ENCODE measurements around the gene SCN1B. TPM values are rescaled to one million over a fixed set of nuclear protein-coding genes. Genes with fewer than 3 reads are reported as not detected.
A peak's percentile ranks its signal among the peaks of the same experiment; 100 is the strongest.

Gene SCN1B
- total RNA-seq, 1 donor from 2014 or later = 21.8 TPM

DNA sequence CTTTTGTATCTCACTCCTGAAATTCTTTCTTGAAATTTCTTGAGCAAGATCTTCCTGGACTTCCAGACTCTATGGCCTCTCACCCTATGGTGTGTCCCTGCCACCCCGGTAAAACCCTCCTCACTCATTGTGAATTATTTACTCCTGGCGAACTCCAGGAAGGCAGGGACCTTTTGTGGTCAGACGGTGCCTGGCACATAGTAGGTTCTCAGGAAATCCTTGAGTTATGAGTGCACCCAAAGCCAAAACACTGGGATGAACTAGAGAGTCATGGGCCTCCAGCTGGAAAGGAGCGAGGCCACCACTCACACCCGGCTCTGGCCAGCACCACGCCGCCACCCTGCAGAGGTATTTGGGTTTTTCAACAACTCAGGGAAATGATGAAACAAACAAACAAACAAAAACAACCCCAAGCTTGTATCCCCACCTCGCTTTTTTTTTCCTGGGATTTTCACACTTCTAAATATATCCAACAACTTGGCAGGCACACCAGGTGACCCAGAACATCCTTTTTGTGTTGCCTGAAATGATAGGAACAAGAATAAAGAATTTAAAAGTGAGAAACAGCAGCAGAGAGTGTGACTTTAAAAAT, 22.4 kb downstream of the SCN1B start:
- no peak for DNase-seq (ENCODE audit: low read depth)

DNA sequence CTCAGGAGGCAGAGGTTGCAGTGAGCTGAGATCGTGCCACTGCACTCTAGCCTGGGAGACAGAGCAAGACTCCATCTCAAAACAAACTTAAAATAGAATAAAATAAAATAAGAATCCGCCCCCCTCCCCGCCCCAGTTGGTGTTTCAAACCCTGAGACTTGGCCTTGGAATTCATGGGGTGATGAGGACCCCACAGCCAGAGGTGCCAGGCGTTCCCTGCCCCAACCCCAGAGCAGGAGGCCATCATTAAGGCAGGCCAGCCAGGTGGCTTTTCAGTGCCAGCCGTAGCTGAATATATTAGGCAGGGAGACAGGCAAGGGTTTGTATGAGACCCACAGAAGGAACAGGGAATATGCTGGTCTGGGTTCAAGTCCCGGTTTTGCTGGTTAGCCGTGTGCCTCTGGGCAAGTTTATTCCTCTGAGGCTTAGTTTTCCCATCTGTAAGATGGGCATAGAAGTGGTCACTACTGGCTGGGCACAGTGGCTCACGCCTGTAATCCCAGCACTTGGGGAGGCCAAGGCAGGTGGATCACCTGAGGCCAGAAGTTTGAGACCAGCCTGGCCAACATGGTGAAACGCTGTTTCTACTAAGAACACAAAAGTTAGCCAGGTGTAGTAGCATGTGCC, 23.5 kb downstream of the SCN1B start:
- no peak for DNase-seq (ENCODE audit: low read depth)

DNA sequence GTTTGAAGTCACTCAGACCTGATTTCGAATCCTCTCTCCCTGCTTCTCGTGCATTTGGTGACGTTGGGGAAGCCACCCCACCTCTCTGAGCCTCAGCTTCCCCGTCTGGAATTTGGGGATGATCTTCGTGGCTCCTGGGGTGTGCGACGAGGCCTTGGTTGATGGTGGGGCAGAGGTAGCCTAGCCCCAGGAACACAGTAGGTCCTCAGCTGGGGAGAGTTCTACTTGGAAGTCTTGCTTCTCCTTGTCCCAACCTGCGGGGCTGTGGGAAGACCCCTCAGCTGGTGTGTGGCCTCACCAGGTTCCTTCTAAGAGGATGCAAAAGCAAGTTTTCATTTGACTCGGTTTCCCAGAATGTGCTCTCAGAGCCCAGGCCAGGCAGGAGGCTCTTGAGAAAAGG, 24.4 kb downstream of the SCN1B start:
- no peak for DNase-seq (ENCODE audit: low read depth)

DNA sequence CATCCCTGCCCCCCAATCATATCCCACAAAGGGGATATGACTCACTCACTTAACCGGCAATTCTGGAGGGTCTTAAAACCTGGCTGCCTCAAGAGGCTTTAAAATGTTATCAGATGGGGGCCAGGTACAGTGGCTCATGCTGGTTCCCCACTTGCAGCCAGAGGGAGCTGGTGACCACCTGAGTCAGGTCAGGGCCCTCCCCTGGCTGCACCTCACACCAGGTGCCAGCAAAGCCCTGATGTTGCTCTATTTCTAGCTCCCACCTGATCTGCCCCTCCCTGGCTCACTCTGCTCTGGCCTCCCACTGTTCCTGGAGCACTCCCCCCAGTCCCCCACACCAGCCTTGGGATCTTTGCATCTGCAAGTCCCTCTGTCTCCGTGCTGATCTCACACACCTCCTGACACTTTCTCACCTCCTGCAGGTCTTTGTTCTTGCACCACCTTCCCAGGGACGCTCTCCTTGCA, 25.5 kb downstream of the SCN1B start:
- no peak for DNase-seq (ENCODE audit: low read depth)

DNA sequence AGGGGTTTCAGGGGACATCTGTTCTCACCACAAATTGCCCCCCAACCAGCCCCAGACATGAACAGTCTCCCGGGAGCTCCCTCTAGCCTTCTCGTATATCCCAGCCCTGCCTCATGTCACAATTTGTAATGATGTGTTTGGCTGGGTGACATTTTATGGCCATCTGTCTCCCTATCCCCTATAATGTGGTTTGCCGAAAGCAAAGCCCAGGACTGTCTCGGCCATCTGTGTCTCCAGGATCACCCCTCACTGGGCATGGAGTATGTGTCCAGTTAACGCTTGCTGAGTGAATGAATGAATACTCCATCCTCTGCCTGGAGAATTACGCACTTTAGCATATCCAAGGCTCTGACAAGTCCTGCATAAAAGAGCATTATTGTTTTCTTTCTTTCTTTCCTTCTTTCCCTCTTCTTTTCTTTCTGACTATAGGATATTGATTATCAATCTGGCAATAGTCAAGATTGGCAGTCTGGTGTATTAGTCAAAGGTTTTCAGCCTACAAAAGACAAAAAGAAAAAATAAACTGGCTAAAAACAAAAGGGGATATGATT, 26.3 kb downstream of the SCN1B start:
- DNase-seq (ENCODE audit: low read depth) = peak; percentile 35

DNA sequence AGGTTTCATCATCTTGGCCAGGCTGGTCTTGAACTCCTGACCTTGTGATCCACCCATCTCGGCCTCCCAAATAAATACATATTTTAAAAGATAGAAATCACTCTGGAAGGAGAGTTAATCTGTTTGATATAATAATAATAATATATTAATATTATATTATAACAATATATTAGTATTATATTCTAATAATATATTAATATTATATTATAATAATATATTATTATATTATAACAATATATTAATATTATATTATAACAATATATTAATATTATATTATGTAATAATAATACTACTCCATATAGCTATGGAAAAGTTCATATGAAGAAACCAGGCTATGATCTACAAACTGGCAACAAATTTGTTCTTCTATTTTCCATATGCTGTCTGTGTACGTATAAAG, 28.1 kb downstream of the SCN1B start:
- DNase-seq (ENCODE audit: low read depth) = no peak

DNA sequence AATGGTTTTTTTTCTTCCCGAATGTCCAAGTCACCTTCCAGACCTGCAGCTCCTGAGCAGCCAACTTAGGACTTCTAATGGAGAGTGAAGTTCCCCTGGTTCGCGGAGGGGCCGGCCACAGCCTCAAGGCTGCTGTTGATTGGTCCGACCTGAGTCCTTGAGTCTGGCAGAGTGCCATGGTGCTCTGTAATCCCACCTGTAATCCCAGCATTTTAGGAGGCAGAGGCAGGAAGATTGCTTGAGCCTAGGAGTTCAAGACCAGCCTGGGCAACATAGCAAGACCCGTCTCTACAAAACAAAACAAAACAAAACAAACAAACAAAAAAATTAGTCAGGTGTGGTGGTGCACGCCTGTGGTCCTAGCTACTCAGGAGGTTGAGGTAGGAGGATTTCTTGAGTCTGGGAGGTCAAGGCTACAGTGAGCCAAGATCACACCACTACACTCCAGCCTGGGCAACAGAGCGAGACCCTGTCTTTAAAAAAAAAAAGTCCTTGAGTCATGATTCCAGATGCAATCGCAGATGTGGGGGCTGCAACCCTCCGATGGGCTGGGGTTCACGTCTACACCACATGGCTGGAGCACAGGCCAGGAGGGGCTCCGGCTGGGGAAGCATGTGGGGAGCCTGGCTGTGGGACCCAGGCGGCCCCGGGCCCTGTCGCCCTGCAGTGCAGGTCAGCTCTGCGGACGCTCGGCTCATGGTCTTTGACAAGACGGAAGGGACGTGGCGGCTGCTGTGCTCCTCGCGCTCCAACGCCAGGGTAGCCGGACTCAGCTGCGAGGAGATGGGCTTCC, 28.9 kb downstream of the SCN1B start:
- DNase-seq (ENCODE audit: low read depth) = no peak

DNA sequence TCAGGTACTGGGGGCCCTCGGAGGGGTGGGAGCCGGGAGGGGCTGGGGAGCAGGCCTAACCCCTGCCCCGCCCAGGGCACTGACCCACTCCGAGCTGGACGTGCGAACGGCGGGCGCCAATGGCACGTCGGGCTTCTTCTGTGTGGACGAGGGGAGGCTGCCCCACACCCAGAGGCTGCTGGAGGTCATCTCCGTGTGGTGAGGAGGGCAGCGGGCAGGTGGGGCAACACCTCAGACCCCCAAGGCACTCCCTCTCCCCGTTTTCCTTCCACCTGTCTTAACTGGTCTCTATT, 29.5 kb downstream of the SCN1B start:
- DNase-seq (ENCODE audit: low read depth) = no peak

DNA sequence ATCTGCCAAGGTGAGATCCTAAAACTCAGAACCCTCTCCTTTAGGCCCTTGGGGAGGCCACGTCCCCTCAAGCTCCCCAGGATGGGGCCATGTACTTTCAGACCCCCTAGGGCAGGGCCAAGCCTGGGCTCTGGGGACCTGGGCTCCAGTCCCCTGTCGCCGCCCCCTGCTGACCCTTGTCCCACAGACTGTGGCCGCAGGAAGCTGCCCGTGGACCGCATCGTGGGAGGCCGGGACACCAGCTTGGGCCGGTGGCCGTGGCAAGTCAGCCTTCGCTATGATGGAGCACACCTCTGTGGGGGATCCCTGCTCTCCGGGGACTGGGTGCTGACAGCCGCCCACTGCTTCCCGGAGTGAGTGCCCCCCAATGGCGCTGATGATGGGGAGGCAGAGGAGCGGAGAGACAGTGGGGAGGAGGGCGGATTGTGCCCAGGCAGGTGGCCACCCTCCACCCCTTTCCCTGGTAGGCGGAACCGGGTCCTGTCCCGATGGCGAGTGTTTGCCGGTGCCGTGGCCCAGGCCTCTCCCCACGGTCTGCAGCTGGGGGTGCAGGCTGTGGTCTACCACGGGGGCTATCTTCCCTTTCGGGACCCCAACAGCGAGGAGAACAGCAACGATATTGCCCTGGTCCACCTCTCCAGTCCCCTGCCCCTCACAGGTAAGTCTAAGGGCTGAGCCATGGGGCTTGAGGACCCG, 30.0 kb downstream of the SCN1B start:
- DNase-seq (ENCODE audit: low read depth) = no peak

DNA sequence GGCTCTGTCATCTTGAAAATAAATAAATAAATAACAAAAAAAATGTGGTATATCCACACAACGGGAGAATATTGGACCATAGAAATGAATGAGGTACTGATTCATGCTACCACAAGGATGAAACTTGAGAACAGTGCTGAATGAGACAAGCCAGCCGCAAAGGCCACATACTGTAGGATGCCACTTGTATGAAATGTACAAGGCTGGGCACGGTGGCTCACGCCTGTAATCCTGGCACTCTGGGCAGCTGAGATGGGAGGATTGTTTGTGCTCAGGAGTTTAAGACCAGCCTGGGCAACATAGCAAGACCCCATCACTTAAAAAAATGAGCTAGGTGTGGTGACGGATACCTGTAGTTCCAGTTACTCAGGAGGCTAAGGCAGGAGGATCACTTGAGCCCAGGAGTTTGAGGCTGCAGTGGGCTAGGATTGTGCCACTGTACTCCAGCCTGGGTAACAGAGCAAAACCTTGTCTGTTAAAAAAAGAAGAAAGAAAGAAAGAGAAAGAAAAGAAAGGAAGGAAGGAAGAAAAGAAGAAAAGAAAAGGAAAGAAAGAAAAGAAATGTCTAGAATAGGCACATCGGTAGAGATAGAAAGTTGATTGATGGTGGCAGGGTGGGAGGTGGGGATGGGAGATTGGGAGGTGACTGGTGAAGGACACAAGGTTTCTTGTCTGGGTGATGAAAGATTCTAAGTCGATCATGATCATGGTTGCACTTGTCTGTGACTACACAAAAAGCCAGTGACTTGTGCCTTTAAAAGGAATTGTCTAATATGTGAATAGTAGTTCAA, 31.5 kb downstream of the SCN1B start:
- peak; percentile 82 for DNase-seq (ENCODE audit: low read depth)

DNA sequence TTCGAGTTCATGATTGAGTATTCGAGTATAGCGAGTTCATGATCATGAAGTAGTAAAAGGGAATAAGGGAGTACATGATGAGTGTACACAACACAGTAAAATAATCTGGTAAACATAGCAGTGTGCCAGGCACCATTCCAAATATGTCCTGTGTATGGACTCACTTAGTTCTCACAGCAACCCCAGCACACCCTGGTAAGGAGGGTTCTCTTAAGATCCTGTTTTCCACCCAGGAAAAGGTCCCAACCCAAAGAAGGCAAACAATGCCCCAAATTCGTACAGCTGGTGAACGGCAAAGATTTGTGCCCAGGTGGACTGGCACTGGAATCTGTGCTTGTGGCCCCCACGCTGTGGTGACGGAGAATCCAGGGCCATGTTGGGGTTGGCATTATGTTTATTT, 32.7 kb downstream of the SCN1B start:
- DNase-seq (ENCODE audit: low read depth) = no peak

DNA sequence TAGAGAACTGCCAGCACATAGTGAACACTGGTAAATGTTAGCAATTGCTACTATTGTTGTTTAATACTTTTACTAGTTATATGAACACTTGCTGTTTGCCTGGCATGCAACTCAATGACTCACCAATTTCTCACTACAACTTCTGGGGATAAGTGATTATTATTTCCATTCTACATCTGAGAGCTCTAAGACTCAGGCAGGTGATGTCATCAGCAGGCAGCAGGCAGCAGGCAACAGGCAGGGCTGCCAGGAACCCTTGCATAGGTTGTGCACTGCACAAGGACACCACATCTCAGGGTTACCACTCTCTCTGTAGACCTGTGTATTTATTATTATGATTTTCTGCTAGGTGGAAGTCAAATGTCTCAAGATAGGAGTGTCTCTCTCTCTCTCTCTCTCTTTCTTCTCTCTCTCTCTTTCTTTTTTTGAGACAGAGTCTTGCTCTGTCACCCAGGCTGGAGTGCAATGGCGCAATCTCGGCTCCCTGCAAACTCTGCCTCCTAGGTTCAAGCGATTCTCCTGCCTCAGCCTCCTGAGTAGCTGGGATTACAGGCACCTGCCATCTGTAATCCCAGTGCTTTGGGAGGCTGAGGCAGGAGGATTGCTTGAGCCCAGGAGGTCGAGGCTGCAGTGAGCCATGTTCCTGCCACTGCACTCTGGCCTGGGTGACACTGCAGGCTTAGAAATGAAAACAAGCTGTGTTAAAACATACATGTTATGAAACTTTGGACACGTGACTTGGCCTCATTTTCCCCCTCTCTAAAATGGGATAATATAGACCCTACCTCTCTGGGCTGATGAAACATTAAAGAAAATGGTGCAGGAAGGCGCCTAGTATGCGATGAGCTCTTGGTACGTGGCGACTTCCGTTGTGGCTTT, 33.9 kb downstream of the SCN1B start:
- peak; percentile 18 for DNase-seq (ENCODE audit: low read depth)

DNA sequence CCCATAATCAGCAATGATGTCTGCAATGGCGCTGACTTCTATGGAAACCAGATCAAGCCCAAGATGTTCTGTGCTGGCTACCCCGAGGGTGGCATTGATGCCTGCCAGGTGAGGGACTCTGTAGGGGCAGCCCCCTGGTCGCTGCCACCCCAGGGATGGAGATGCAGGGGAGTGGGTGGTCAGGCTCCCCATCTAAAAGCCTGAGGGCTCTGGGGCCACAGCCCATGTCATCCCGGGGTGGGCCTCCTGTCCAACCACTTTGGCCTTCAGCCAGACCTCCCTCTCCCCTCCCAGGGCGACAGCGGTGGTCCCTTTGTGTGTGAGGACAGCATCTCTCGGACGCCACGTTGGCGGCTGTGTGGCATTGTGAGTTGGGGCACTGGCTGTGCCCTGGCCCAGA, 35.3 kb downstream of the SCN1B start:
- no peak for DNase-seq (ENCODE audit: low read depth)

DNA sequence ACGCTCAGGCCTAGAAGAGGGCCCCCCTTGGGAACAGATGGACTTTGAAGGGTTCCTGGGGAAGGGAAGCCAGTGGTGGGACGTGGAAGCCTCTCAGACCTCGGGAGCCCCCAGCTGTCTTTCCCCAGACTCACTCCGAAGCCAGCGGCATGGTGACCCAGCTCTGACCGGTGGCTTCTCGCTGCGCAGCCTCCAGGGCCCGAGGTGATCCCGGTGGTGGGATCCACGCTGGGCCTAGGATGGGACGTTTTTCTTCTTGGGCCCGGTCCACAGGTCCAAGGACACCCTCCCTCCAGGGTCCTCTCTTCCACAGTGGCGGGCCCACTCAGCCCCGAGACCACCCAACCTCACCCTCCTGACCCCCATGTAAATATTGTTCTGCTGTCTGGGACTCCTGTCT, 35.9 kb downstream of the SCN1B start:
- no peak for DNase-seq (ENCODE audit: low read depth)

DNA sequence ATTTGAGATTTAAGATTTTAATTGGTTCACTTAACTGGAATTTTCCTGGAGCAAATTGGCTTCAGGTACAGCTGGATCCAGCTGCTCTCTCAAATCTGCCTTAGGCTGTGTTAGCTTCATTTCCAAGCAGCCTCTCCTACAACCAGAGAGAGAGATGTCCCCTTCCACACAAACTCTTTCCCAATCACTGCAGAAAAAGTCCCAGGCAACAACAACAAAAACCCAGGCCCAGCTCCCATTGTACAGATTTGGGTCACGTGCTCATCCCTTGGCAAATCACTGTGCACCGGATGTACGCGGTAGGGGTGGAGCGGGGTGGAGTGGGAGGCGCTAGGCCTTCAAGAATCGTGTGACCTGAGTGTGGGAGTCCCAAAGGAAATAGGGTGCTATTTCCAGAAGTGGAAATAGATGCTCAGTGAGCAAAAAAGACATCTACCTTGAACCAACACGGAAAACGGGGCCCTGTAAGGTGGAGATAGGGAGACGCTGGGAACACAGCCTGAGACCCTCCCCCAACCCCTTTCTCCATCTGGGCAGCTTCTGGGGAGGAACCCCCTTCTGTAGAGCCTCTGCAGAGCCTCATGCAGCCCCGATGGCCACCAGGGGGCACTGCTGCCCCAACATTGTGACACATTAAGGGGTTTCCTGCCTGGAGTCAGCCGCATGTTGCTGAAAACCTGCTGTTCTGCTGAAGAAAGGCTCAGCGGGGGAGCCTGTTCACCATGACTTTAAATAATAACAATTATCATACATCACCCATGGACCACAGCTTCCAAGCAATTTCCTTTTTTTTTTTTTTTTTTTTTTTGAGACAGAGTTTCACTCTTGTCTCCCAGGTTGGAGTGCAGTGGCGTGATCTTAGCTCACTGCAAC, 36.7 kb downstream of the SCN1B start:
- peak; percentile 87 for DNase-seq (ENCODE audit: low read depth)

DNA sequence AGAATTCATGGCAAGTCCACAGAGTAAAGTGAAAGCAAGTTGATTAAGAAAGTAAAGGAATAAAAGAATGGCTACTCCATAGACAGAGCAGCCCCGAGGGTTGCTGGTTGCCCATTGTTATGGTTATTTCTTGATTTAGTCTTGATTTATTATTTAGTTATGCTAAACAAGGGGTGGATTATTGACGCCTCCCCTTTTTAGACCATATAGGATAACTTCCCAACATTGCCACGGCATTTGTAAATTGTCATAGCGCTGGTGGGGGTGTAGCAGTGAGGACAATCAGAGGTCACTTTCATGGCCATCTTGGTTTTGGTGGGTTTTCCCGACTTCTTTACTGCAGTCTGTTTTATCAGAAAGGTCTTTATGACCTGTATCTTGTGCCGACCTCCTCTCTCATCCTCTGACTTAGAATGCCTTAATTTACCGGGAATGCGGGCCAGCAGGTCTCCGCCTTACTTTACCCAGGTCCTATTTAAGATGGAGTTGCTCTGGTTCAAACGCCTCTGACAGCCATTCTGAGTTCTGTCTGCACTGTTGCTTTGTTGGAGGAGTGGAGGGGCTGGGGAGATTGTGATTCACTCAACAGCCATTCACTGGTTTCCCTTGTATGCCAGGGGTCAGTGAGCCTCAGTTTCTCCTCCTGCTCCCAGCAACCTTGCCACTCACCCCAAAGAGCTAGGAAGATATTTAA, 38.8 kb downstream of the SCN1B start:
- no peak for DNase-seq (ENCODE audit: low read depth)

DNA sequence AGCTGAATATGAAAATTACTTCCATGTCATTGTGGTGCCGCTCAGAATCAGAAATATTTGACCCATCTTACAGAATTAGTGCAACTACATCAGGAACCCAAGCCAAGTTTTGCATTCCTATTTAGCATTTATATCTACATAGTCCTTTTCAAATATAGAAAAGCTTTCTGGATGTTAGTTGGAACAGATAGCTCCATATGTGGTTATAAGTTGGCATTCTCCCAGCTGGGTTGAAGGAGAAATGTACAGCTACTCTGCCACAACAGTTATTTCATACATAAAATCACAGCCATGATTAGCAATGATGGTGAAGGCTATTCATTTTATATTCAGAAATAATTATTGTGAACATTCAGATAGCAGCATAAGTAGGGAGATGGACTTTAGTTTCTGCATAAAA, 39.4 kb downstream of the SCN1B start:
- no peak for DNase-seq (ENCODE audit: low read depth)

DNA sequence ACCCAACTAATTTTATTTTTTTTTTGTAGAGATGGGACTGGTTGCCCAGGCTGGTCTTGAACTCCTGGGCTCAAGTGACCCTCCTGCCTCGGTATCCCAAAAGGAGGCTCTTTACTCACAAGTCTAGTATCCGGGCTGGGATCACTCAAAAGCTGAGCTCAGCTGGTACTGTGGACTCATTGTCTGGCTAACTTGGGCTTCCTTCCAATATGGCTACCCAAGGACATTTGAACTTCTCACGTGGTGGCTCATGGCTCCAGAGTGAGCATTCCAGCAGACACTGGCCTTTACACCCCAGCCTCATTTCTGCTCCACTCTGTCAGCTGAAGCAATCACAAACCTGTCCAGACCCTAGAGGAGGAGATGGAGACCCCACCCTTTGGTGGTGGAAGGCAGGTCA, 40.2 kb downstream of the SCN1B start:
- no peak for DNase-seq (ENCODE audit: low read depth)
